ENCODE data around the gene FARSA.
A peak's percentile ranks its signal among the peaks of the same experiment; 100 is the strongest.
"Not testable (repeated sequence)": the region's sequence is repeated elsewhere in the genome, so short reads cannot be mapped to it uniquely, and the experiment has no call there.

Gene FARSA

GRCh38 chr19:12933287-12934072, at the start of gene FARSA:
TSS of gene FARSA (minus strand) at chr19:12933711. CDS start at chr19:12933696, 15 bp downstream.
- DNase-seq = peak; percentile 79

DNA sequence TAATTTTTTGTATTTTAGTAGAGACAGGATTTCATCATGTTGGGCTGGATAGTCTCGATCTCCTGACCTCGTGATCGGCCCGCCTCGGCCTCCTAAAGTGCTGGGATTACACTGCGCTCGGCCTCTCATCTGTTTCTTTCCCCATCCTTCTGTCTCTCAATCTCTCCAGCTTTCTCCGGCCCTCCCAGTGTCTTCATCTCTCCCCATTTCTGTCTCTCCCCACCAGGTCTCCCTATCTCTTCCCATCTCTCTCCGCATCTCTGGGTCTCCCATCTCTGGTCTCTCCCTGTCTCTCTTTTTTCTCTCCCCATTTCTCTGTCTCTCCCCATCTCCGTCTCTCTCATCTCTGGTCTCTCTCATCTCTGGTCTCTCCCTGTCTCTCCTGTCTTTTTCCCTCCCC, 49.6 kb upstream of the FARSA start:
- no peak for DNase-seq

DNA sequence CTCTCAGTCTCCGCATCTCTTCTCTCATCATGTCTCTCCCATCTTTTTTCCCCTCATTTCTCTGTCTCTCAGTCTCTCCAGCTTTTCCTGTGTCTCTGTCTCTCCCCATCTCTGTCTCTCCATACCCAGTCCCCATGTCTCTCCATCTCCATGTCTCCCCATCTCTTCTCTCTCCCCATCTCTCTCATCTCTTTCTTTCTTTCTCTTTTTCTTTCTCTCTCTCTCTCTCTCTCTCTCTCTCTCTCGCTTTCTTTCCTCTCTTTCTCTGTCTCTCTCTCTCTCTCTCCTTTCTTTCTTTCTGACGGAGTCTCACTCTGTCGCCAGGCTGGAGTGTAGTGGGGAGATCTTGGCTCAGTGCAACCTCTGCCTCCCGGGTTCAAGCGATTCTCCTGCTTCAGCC, 49.1 kb upstream of the FARSA start:
- no peak for DNase-seq

DNA sequence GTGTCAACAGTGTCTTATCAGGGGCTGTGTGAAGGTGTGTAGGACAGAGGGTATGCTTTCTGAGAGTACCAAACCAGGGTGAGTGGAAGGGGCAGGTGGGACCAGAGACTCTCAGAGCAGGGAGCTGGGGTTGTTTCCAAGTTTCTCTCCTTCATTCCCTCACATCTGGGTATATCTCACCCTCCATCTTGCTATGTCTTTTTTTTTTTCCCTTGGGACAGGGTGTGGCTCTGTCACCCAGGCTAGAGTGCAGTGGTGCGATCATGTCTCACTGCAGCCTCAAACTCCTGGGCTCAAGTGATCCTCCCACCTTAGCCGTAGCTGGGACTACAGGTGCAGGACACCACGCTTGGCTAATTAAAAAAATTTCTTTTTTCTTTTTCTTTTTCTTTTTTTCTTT, 46.5 kb upstream of the FARSA start:
- DNase-seq = no peak

DNA sequence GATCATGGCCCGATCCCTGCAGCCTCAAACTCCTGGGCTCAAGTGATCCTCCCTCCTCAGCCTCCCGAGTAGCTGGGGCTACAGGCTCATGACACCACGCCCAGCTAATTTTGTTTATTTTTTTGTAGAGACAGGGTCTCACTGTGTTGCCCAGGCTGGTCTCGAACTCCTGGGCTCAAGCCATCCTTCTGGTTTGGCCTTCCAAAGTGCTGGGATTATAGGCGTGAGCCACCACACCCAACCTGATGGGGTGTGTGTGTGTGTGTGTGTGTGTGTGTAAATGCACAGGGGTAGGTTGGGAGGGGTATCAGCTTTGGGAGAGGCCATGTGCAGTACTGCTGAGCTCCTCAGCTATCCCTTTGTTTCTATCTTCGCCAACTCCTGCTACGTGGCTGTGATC, 42.6 kb upstream of the FARSA start:
- DNase-seq = not testable (repeated sequence)

- no peak for DNase-seq
Observed at GRCh38 chr19:12975221-12975741, 41.8 kb upstream of the FARSA start.

DNA sequence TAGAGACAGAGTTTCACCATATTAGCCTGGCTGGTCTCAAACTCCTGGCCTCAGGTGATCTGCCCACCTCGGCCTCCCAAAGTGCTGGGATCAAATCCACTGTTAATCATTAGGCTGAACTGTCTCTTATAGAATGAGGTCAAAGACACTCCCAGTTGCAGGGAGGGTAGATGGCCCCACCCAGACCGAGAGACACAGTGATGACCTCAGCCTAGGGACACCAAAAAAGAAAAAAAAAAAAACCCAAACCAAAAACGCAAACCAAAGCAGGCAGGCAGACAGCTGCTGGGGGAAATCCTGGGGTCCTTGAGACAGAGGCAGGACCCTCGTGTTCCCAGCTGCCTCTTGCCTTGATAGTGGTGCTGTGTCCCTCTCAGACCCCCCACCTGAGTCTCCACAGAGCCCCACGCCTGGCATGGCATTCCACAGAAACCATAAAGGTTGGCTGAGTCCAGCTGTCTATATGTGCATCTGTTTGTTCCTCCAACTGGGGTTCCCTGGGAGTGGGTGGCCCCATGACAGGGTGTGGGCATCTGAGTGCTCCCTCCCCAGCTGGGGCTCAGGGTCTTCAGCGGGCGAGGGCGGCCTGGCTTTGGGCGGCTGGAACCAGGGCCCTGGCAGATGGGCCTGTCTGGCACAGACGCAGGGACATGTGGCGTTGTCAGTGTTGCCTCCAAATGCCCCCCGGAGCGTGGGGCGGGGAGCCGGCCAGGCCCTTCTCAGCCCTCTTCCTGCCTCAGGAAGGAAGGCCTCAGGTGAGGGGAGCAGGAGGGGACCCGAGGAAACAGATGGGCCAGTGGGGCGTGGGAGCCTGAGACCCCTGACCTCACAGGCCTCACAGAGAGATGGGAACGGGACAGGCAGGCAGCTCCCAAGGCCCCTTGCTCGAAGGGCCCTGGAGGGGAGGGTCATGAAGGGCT, 41.0 kb upstream of the FARSA start:
- no peak for DNase-seq

GRCh38 chr19:12973236-12973635, 39.7 kb upstream of the FARSA start:
- DNase-seq = no peak

DNA sequence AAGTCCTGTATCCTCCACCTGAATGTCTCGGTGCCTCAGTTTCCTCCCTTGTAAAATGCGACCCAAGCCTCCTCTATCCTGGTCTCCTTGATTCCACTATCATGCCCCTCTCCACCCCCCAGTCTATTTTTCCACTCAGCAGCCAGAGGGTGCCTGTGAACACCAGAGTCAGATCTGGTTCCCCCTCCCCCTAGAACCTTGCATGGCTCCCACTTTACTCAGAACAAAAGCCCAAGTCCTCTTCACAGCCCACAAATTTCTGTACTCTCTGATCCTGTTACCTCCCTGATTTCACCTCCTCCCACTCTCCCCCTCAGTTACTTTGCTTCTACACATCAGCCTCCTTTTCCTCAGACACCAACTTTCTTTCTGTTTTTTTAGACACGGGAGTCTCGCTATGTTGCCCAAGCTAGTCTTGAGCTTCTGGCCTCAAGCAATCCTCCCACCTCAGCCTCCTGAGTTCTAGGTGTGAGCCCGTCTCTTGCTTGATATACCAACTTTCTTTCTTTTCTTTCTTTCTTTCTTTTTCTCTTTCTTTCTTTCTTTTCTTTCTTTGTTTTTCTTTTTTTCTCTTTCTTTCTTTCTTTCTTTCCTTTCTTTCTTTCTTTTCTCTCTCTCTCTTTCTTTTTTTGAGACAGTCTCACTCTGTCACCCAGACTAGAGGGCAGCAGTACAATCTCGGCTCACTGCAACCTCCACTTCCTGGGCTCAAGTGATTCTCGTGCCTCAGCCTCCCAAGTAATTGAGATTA, 36.7 kb upstream of the FARSA start:
- DNase-seq = no peak

DNA sequence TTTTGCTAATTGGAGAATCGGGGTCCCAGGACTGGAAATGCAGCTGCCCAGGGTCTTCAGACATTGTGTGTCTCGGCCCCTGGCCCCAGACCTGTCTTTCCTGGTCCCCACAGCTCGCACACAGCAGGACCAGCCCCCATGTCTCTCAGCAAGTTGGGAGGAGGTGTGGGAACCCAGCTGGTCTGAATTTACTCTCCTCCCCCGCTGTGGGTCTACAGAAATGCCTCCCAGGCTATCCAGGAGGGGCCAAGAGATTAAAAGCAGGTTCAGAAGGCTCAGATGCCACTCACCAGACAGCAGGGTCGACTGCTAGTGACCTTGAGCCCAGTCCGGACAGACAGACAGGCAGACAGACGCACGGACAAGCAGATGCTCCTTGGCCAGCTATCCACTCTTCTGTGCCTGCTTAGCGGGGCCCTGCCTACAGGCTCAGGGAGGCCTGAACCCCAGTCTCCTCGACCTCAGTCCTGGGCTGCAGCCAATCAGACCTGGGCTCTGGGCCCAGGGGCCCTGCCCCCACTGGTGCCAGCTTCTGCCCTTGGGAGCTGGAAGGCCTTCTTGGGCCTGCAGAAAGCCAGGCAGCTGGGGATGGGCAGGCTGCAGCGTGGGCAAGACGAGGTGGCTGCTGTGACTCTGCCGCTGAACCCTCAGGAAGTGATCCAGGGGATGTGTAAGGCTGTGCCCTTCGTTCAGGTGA, 35.9 kb upstream of the FARSA start, which contains the start of gene DAND5:
DAND5 (plus strand) TSS at position 285 of the 697 bp plus-strand sequence; CDS start at position 370, 85 bp downstream.
- DNase-seq = no peak

- DNase-seq = no peak
Observed at GRCh38 chr19:12967907-12968306, 34.4 kb upstream of the FARSA start.

- DNase-seq = no peak
Observed at GRCh38 chr19:12965812-12966135, 32.3 kb upstream of the FARSA start.

- DNase-seq = peak; percentile 55
Observed at GRCh38 chr19:12965017-12965811, 31.7 kb upstream of the FARSA start.

- DNase-seq = no peak
Observed at GRCh38 chr19:12959481-12959880, 26.0 kb upstream of the FARSA start.

GRCh38 chr19:12957389-12957952, 24.0 kb upstream of the FARSA start:
- not testable (repeated sequence) for DNase-seq

DNA sequence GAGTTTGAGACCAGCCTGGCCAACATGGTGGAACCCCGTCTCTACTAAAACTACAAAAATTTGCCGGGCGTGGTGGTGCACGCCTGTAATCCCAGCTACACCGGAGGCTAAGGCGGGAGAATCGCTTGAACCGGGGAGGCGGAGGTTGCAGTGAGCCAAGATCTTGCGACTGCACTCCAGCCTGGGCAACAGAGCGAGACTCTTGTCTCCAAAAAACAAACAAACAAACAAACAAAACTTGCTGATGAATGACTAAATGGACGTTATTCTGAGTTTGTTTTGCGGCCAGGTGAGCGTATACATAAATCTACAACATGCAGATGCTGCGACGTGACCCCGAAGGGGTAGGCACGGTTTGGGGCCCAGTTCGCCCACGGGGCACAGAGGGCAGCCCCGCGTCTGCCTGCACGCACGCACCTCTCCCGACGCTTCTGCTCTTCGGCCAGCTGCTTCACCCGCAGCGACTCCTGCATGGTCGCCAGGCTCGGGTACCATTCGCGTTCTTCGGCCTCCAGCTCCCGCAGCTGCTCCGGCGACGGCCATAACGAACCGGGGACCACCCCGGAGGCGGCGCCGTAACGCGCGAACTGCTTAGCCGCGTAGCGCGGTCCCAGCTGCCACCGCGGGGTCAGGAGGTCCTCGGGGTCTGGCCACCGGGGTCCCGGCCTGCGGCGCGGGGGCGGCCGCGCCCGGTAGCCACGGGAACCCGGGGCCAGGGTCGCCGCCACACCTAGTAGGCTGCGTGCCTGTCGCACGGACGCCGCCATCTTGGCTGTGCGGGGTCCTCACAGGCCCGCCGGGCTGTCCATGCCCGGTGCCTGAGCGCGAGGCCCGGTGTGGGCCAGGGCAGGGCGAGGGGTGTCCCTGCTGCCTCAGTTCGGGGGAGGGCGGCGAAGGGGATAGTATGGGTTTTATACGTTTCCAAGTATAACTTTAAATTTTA, 23.2 kb upstream of the FARSA start, which contains the start of gene GADD45GIP1:
GADD45GIP1 (minus strand) TSS at position 778 of the 943 bp plus-strand sequence; CDS start at position 767, 11 bp downstream.
- peak; percentile 24 for DNase-seq

- no peak for DNase-seq
Observed at GRCh38 chr19:12955996-12956395, 22.5 kb upstream of the FARSA start.

DNA sequence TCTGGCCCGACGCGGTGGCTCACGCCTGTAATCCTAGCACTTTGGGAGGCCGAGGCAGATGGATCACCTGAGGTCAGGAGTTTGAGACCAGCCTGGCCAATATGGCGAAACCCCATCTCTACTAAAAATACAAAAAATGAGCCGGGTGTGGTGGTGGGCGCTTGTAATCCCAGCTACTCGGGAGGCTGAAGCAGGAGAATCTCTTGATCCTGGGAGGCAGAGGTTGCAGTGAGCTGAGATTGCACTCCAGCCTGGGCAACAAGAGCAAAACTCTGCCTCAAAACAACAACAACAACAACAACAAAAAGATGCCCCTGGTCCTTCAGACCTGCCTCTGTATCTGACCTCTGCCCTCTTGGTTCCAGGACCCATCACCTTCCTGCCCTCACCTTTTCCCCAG, 22.1 kb upstream of the FARSA start:
- not testable (repeated sequence) for DNase-seq

- no peak for DNase-seq
Observed at GRCh38 chr19:12954612-12954962, 21.1 kb upstream of the FARSA start.
